Hematopoietic multipotent progenitor cell treated with erythropoietin and hydrocortisone succinate and interleukin-3 and kit ligand, for 17 days (in vitro differentiated cells): ENCODE results near the gene CLCNKA.
A peak's percentile ranks its signal among the peaks of the same experiment; 100 is the strongest.
"Not testable (repeated sequence)": the region's sequence is repeated elsewhere in the genome, so short reads cannot be mapped to it uniquely, and the experiment has no call there.

Experiments used
- DNase-seq: peaks from one replicate; pipeline ENCODE4 v3.0.0-alpha.2; 2015; ENCODE audit warnings: low spot score

The CLCNKA gene

DNA sequence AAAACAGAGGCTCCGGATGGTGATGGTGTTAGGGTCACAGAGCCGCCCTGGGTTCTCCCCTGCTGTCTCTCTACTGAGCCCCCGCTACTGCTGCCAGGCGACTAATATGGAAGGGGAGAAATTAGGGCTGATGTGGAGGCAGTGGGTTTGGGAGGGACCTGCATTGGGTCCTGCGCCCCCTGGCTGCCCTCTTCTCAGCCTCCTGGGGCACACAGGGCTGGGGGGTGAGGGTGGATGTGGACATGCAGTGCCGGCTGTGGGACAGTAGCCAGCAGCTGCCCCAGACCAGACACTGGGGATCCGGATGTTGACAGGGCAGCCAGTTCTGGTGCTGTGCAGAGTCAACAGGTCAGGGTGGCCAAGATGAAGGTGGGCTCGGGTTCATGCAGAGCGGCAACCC, 20.3 kb downstream of the CLCNKA start:
- no peak for DNase-seq

DNA sequence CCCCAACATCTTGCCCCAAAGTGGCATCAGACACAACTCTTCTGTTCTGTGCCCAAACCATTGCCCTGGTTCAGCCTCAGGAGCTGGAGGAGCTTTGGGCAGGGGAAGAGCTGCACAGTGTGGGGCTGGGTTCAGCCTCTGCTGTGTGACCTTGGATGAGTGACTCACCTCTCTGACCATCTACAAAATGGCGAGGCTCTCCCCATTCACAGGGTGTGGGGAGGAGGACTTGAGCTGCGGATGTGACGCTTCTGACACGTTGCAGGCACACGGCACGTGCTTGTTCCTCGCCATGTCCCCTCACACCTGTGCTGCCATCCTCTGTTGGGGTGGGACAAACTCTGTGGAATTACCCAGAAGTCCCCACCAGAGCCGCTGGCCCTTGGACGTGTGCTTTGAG, 20.8 kb downstream of the CLCNKA start:
- not testable (repeated sequence) for DNase-seq

DNA sequence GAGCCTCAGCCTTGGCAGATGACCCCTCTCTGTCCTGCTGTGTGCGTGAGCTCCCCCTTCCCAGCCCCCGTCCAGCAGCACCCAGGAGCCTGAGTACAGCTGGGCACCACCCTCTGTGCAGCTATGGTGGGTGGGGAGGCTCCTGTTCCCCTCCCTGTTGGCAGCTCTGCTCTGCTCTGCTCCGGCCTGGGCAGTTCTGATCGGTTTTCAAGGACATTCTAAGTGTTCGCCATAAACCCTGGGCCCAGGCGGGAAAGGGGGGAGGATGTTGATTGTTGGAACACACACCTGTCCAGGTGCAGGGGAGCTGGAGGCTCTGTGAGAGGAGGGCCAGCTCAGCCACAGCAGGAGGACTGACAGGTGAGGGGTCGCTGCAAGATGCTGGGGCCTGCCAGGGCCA, 21.7 kb downstream of the CLCNKA start, which contains the start of gene CLCNKB:
Gene CLCNKB (plus strand): TSS at position 262 of the 400 bp plus-strand sequence. CDS start 711 bp downstream, outside the sequence.
- no peak for DNase-seq

DNA sequence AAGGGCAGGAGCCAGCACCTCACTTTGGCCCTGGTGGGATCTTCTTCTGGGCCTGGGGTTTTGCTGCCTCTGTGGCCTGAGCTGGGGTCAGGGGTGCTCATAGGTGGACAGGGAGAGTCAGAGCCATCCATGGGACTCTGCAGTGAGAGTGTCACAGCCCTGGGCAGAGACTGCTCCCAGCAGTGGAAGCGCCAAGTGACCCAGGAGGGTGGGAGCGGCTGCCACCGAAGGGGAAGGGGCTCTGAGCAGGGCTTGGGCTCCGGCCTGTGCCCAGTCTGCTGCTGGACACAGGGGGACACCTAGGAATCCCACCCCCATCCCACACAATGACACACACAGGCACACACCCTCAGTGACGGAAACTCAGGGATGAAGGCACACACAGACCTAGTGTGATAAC, 22.1 kb downstream of the CLCNKA start:
- no peak for DNase-seq

DNA sequence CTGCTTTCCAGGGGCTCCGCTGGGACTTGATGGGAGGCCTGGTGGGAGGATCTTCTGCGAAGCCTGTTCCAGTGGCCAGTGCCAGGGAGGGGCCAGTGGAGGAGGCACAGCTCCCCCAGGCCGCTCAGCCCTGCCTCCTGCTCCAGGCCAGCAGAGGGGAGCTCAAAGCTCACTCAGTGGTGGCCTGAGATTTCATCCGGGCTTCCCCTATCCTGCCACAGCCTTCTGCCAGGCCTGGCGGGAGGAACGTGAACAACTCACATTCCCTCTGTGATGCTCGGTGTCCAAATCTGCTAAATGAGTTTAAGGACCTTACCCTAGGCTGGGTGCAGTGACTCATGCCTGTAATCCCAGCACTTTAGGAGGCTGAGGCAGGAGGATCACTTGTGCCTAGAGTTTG, 25.0 kb downstream of the CLCNKA start:
- DNase-seq = no peak

DNA sequence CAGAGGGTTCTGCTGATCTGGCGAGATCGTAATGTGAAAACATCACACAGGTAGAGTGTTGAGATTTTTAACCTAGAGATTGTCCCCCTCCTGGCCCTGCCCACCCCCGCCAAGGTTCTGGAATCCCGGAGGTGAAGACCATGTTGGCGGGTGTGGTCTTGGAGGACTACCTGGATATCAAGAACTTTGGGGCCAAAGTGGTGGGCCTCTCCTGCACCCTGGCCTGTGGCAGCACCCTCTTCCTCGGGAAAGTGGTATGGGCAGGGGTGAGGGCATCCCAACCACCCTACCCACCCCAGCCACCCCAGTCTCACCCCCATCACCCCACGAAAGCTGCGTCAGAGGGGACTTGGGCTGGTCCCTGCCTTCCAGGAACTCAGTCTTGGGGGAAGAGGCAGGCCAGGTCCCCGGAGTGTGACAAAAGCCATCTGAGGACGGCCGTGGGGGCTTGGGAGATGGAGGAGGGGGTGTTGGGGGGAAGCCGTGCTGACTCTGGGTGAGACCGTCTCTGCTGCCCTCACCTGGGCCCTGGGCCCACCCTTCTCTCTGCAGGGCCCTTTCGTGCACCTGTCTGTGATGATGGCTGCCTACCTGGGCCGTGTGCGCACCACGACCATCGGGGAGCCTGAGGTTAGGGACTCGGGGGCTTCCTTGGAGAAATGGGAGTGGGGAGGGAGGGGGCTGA, 26.1 kb downstream of the CLCNKA start:
- DNase-seq = no peak

DNA sequence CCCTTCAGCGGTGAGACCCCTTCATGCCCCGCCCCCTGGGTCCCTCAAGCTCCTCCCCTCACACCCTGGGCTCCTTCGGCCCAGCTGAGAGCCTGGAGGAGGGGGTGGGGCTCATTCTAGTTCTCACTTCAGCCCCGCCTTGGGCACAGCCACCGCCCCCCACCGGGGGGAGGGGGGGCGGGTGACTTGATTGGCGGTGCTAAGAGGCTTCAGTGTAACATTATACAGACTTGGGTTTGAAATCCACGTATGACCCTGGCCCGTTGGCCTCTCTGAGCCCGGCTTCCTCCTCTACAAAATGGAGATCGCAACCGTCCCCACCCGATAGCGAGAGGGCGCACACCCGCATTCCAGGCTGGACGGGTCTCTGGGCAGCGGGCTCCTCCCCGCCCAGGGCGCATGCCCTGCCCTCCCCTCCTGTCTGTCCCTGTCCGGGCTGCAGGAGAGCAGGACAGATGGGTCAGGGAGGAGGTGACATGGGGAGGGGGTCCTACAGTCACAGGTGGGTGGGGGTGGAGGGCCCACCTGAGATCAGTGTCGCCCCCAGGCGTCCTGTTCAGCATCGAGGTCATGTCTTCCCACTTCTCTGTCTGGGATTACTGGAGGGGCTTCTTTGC, 26.8 kb downstream of the CLCNKA start:
- no peak for DNase-seq

DNA sequence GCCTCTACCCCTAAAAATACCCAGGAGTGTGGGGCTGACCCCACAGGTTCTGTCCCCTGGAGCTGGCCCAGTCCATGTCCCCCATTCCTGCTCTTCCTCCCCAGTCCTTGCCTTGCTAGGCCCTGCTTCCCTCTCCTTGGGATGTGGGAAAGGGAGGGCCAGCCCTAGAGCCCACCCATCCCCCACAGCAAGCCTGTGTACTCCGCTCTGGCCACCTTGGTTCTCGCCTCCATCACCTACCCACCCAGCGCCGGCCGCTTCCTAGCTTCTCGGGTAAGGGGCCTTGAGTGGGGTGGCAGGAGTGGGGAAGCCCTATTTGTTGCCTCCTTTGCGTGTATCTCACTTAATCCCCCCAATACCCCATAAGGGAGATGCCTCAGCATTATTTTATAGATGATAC, 28.5 kb downstream of the CLCNKA start:
- DNase-seq = no peak

DNA sequence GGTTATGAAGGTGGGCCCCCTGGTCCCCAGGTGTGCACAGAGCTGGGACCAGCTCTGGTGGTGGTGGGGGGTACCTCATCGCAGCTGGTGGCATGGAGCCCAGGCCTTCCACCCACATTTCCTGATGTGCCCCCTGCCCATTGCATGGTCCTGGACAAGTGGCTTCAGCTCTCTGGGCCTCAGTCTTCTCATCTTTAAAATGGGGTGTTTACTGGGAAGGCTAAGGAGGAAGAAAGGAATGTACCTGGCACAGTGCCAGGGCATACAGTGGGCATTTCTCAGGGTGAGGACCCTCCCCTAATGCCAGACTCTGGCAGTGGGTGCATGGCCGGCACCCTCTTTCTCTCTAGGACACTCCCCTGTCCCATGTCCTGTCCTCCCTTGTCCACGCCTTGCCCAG, 29.2 kb downstream of the CLCNKA start:
- DNase-seq = no peak

DNA sequence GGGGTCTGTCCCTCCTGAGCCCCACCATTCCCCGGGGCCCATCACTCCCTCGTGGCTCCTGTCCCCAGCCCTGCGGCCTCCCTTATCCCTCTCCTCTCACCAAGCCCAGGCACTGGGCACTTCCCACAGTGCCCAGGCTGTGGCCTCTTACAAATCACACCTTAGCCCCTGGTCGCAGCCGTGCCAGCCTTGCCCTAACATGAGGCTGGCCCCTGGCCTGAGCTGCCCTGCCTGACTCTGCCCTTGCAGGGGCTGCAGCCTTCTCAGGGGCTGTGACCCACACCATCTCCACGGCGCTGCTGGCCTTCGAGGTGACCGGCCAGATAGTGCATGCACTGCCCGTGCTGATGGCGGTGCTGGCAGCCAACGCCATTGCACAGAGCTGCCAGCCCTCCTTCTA, 30.1 kb downstream of the CLCNKA start:
- not testable (repeated sequence) for DNase-seq

DNA sequence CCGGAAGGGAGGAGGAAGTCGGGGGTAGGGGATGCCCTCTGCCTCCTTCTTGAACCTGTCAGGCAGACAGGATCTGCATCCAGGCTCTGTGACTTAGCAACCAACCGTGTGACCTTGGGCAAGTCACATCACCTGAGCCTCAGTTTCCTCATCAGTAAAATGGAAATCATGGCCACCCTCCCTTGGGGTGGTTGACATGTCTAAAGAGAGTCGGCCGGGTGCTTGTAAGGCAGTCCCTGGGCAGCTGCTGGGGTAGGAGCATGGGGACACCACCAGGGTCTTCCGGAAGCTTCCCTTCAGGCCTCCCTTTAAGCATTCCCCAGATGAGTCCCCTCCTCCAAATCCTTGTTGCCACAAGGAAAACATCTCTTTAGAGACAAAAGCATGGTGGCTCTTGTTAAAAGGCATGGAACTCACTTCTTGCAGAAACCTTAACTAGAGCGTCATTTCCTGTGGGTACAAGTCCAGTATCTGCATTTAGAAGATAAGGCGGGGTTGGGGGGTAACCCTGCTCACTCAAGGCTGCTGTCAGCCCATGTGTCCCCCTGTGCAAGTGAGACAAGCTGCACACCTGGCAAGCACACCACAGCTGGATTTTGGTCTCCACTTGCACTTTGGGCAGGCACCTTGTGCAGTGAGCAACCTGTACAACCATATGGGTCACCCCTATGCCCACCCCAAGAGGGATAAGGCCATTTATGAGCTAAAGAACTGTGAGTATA, 32.1 kb downstream of the CLCNKA start:
- peak; percentile 8 for DNase-seq

DNA sequence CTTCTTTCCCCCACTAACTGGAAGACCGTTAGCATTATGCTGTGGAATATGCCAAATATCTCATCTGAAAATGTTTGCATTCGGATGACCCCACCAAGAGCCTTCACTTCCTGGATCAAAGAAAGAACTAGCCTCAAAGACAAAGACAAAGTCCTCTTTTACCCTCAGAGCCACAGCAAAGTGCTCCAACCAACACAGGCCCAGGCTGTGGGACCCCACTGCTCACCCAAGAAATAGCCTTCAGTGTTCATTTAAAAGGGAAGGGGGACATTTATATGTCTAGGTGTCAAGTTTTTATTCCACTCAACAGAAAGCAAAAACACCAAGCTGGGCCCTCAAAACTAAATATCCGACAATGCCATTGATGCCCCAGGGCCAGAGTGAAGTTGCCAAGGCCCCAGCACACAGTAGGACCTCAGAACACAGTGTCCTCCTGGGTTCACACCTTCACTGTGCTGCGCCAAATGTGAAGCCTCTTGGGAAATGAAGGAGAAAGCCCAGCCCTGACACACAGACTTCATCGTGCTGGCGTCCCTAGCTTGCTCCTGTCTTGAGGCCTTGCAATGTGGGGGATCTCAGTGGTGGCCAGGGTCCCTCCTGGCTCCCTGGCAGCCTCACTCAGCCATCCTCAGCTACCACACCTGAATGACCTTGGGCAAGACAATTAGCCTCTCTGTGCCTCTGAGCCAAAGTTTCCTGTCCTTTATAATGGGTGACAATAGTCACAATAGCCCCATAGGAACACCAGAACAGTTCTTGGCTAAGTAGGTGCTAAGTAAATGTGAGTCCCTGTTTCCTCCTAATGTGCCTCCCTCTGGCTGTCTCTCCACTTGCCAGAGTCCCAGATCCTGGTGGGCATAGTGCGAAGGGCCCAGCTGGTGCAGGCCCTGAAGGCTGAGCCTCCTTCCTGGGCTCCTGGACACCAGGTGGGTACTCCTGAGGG, 33.0 kb downstream of the CLCNKA start:
- no peak for DNase-seq

DNA sequence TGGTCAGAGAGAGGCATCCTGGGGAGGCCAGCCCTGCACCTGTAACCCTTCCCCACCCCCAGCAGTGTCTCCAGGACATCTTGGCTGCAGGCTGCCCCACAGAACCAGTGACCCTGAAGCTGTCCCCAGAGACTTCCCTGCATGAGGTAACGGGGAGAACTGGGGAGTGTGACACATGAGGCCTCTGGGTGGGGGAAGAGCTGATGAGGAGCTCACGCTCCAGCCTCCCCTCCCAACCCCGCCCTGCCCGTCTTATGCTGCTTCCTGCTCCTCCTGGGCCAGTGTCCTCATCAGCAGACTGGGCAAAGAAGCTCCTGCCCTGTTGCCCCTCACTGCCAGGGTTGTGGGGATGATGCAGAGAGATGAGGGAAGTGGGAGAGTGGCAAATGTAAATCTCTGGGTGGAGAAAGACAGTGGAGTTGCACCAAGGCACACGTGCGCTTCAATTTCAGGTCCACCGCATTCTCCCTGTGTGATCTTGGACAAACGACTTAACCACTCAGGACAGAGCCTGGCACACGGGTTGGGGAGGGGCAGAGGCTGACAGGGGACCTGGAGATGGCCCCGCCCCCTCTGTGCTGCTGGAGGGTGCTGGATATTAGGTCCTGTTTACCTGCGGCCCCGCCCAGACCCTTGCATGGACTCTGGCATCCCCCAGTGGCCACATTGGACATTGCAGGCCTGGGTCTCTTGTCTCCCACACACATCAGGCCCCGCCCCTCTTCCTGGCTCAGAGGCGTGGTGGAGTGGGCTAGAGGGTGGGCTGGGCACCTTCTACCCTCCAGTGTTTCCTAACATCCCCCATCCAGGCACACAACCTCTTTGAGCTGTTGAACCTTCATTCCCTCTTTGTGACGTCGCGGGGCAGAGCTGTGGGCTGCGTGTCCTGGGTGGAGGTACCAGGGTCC, 34.0 kb downstream of the CLCNKA start:
- peak; percentile 88 for DNase-seq

DNA sequence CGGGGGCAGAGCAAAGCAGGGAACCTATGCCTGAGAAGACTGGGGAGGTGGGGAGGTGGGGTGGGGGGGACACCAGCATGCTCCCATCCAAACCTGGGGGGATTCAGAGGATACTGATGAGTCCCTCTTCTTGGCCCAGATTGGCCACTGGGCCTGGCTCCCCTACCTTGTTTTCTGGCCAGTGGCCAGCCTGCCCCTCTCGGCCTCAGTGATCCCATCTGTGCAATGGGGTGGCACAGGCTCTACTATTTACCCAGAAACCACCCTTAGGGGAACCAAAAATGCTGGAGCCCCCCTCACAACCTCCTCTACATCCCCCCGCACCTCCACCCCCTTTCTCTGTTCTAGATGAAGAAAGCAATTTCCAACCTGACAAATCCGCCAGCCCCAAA, 34.7 kb downstream of the CLCNKA start:
- not testable (repeated sequence) for DNase-seq

DNA sequence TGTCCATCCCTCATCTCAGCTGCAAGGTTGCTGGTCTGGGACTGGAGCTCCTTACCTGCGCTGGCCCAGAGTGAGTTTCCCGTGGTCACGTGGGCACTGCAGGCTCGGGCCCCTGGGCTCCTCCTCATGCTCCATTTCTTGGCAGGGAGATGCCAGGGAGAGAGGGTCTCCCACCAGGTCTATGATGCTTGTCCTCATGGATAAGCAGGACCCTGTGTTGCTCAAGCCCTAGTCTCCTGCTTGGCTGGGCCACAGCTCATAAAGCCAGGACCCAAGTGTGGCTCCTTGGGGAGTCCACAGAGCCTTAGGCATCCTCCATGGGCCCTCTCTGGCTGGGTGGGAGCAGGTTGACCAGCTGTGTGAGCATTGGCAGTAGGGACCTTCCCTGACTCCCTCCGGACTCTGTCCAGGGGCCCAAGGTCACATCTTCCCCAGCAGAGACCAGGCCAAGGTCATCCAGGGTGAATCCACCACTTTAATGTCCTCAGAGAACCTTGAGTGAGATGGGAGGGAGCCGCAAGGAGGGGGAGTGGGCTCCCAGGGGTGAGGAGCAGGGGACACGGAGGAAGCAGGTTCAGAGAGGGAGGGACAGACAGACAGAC, 35.6 kb downstream of the CLCNKA start:
- not testable (repeated sequence) for DNase-seq

DNA sequence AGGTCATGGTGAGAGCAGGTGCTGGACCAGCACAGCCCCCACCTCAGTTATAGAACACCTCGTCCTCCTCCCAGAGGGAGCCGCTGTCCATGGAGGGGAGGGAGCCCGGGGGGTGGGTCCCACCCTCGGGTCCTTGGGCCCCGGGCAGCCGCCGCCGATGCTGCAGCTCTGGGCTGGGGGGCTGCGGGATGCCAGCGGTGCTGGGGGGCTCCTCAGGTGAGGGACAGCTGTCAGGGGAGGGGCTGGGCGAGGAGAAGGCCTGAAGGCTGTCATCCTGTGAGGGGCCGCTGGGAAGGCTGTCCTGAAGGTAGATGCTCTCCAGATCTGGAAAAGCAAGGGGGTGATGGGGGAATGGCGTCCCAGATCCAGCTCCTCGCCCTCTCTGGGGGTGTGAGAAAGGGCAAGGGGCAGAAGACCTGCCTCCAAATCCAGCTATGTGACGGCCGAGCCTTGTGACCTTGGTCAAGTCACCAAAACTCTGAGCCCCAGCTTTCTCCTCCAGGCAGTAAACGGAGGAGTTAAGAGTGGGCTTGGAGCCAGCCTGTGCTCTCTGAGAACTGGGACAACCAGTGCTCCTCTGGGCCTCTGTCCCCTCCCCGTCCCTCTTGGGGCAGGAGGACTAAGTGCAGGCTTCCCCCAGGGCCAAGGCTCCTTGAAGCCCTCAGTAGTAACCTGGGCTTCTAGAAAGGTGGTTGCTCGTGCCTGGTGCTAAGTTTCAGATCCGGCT, 36.7 kb downstream of the CLCNKA start:
- DNase-seq = not testable (repeated sequence)

DNA sequence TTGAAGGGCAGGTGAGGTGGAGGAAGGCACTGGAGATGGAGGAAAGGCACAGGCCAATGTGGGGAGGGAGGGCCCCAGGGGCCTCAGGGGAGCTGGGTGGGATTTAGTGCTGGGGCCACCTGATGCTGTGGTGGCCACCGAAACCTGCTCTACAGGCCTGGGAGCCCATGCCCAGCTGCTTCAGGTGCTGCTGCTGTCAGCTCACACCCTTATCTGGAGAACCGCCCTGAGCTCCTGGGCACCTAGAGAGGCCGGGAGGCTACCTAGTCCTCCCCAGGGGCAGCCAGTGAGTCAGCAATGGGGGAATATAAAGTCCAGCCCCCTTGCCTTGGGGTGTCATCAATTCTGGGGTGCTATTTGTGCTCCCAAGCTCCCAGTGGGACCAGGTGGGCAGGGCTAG, 39.4 kb downstream of the CLCNKA start:
- DNase-seq = no peak

DNA sequence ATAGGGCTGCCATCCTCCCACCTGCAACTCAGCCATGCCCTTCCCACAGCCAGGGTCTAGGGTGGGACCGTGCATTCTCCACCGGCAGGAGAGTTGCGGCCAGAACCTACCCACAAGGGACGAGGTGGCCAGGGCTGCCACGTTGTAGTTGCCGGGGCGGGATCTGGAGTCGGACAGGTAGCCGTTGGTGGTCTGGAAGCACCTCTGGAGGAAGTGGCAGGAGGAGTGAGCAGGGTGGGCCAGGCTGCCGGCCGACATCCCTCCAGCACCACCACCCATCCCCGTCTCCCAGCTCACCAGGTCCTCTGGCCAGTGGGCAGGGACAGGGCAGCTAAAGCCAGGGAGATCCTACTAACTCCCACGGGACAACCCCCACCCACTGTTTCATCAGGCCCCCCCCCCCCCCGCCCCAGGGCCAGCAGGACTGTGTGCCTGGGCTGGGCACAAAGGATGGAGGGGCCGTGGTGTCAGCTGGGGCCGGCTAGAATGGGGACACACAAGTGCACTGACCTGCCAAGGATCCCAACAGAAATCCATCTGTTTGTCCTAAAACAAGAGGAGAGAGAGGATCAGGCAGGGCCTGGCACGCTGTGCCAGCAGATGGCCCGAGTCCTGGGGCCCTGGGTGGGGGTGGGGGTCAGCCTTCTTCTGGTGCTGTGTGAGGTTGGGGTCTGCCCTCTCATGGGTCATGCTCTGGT, 40.3 kb downstream of the CLCNKA start:
- DNase-seq = not testable (repeated sequence)

DNA sequence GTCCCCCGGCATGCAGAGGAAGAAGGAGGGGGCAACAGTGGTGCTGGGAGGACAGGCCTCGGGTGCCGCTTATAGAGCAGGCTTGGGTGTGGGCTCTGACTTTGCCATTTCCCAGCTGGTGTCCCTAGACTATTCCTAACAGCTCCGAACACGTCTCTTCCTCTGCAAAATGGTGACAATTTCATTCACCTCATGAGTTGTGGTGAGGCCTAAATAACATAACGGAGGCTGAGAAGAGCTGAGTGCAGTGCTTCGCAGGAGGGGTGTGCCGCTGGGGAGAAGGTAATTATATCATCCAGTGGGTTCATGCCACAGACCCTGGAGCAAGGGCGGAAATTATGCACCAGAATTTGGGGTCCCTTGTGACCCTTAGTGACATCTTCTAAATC, 40.8 kb downstream of the CLCNKA start:
- DNase-seq = not testable (repeated sequence)
